Esophagus muscularis mucosa (tissue), 4 donors: ENCODE data around the gene HOXA9. TPM values are rescaled to one million over a fixed set of nuclear protein-coding genes. Genes with fewer than 3 reads are reported as not detected.

Source experiments
- DNase-seq: peaks from one replicate; pipeline ENCODE4 v3.0.0-alpha.2; 2017; ENCODE audit errors: extremely low spot score
- H3K27ac ChIP-seq, 4 donors: fragments of 200-600 bp; sonication (generic); replicated peaks in 1 of 4; 1 replicate in 3 of 4; 2 replicates in 1 of 4; pipeline ENCODE4 v1.5.1; 2016 to 2019; ENCODE audit warnings: mild to moderate bottlenecking in 1 of 4
- H3K27me3 ChIP-seq, 4 donors: fragments of 200-600 bp; sonication (generic); one replicate each; pipeline versions ENCODE4 v1.5.1 to v1.6.0; 2016 to 2019
- H3K36me3 ChIP-seq, 4 donors: fragments of 200-600 bp; sonication (generic); one replicate each; pipeline ENCODE4 v1.5.1; 2016 to 2019
- H3K4me1 ChIP-seq, 4 donors: fragments of 200-600 bp; sonication (generic); one replicate each; pipeline ENCODE4 v1.5.1; 2016 to 2019
- H3K4me3 ChIP-seq, 4 donors: fragments of 200-600 bp; sonication (generic); 1 replicate in 2 of 4; 2 replicates in 2 of 4; pipeline ENCODE4 v1.5.1; 2016 to 2019; ENCODE audit warnings: mild to moderate bottlenecking in 4 of 4, moderate library complexity in 1 of 4
- H3K9me3 ChIP-seq, 4 donors: fragments of 200-600 bp; sonication (generic); 1 replicate in 3 of 4; 2 replicates in 1 of 4; pipeline ENCODE4 v1.5.1; 2016 to 2019
- EP300 ChIP-seq: sonication (generic); formaldehyde crosslinking; IDR thresholded peaks from one replicate; pipeline ENCODE4 v1.6.1; 2017; ENCODE audit warnings: antibody characterized with exemption
- POLR2A ChIP-seq: fragments of 450-650 bp; IDR thresholded peaks from one replicate; pipeline ENCODE4 v1.6.1; 2017; ENCODE audit warnings: antibody characterized with exemption, moderate library complexity, mild to moderate bottlenecking, low read depth
- POLR2AphosphoS5 ChIP-seq, 2 donors: sonication (generic); formaldehyde crosslinking; IDR thresholded peaks; one replicate each; pipeline ENCODE4 v1.6.1; 2017; ENCODE audit warnings: antibody characterized with exemption in 2 of 2
- WGBS: methylation state at CpG from one replicate; pipeline ENCODE4 v1.1.5; 2018; 5-methylcytosine and 5-hydroxymethylcytosine counted together
- intact Hi-C: fragments of 100-400 bp; cut with DNase I; formaldehyde crosslinking; loops from one replicate; pipeline ENCODE4 v1.15.1; 2023
- total RNA-seq, 4 donors: library from RNA; depleted of rRNA; stranded (reverse); fragments of >200 nt; gene quantifications; one replicate each; pipeline versions ENCODE4 v1.1.0 to v1.2.1, GENCODE V29; 2016
- TF ChIP-seq, protein P1 (sequence below), 3 experiments: fragments of 200-600 bp in 2 of 3; fragments of 450-650 bp in 1 of 3; sonication (generic) in 2 of 3; IDR thresholded peaks; one replicate each; pipeline ENCODE4 v1.5.1; 2017 to 2019; ENCODE audit warnings: antibody characterized with exemption in 3 of 3, mild to moderate bottlenecking in 2 of 3, moderate library complexity in 1 of 3

HOXA9 gene
- total RNA-seq, 4 donors from 2014 or later: 0.50 TPM; not detected in 3

GRCh38 chr7:27170426-27171324, 5.3 kb upstream of the HOXA9 start:
- peak overlapping the region in 1 of 4 donors; percentile 12 for H3K4me3 ChIP-seq
- TF ChIP-seq, protein P1, sequence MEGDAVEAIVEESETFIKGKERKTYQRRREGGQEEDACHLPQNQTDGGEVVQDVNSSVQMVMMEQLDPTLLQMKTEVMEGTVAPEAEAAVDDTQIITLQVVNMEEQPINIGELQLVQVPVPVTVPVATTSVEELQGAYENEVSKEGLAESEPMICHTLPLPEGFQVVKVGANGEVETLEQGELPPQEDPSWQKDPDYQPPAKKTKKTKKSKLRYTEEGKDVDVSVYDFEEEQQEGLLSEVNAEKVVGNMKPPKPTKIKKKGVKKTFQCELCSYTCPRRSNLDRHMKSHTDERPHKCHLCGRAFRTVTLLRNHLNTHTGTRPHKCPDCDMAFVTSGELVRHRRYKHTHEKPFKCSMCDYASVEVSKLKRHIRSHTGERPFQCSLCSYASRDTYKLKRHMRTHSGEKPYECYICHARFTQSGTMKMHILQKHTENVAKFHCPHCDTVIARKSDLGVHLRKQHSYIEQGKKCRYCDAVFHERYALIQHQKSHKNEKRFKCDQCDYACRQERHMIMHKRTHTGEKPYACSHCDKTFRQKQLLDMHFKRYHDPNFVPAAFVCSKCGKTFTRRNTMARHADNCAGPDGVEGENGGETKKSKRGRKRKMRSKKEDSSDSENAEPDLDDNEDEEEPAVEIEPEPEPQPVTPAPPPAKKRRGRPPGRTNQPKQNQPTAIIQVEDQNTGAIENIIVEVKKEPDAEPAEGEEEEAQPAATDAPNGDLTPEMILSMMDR (IDR thresholded peaks at IDR 0.05): no peak
- TF ChIP-seq EP300: no peak
- TF ChIP-seq POLR2A: no peak
- TF ChIP-seq POLR2AphosphoS5 (IDR thresholded peaks at IDR 0.05): no peak
- H3K27ac ChIP-seq: no peak overlapping the region
- H3K27me3 ChIP-seq: peaks cover 44 to 100% (median 100%) of the 10 kb centered on the region in 4 donors
- H3K4me1 ChIP-seq: peaks cover 31 to 66% (median 55%) of the 10 kb centered on the region in 4 donors
- no peaks in the 10 kb centered on the region for H3K9me3 ChIP-seq
- WGBS: 27% methylated on average over 11 of the region's 11 CpGs
- no peaks in the 10 kb centered on the region for H3K36me3 ChIP-seq
- intact Hi-C loops: no loop called here
- no peak for DNase-seq

DNA sequence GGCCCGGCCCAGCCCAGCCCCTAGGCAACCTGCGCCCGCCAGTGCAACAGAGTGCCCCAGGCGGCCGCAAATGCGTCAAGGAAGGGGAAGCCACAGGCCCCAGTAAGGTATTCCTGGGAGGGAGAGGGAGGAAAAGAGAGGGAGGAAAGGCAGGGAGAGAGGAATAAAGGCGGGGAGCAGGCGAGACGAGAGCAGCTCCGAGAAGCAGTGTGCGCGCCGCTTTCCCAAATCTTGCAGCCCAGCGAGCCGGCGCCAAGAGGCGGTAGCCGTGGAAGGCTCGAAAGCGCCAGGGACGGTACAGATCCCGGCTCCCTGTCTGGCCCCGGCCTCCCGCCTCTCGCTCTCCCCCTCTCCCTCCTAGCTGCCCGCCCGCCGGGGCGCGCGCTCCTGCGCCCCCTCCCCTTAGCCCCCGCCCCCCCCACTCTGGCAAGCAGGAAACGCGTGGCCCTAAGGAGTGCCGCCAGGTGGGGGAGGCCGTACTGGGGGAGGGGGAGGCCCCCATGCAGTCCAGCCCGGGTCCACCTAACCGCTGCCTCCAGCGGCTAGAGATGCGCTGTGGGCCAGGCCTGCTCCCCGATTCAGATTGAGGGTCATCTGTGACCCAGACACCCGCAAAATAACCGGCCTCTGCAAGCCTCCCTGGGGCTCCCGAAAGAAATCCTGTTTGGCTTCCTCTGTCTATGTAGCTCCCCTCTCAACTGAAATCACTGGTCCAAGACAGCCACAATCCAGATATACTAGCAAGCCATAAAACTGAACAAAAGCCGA, 4.5 kb upstream of the HOXA9 start:
- H3K27me3 ChIP-seq: peaks cover 47 to 100% (median 100%) of the 10 kb centered on the region in 4 donors
- no peak for DNase-seq
- H3K27ac ChIP-seq: no peak overlapping the region
- intact Hi-C loops: no loop called here
- H3K9me3 ChIP-seq: no peaks in the 10 kb centered on the region
- 4% methylated on average over 28 of the region's 46 CpGs for WGBS
- peak overlapping the region in 1 of 4 donors; percentile 12 for H3K4me3 ChIP-seq
- H3K4me1 ChIP-seq: peaks cover 31 to 73% (median 64%) of the 10 kb centered on the region in 4 donors
- TF ChIP-seq EP300 (no peak), POLR2AphosphoS5 (IDR thresholded peaks at IDR 0.05) (no peak), POLR2A (no peak)
- H3K36me3 ChIP-seq: no peaks in the 10 kb centered on the region

GRCh38 chr7:27168265-27168947, 3.1 kb upstream of the HOXA9 start:
- peaks cover 21 to 69% (median 59%) of the 10 kb centered on the region in 4 donors for H3K4me1 ChIP-seq
- H3K27ac ChIP-seq: no peak overlapping the region
- DNase-seq: no peak

DNA sequence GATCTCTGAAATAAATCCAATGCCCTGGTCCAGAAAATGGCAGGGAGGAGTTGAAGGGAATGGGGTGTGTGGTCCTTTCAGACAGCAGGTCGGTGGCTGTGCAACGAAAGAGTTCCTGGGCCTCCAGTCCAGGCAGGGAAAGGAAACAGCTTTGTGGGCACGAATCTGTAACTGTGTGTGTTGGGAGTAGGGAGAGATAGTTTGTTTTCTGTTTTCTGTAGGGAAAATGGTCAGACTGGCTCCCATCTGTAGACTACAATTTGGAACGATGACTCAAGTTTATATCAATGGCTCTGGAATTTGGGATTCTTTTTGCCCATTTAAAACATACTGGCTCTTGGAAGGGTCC, 2.6 kb upstream of the HOXA9 start:
- TF ChIP-seq, protein P1 (IDR thresholded peaks at IDR 0.05): no peak
- TF ChIP-seq POLR2A: no peak
- no peak for TF ChIP-seq POLR2AphosphoS5 (IDR thresholded peaks at IDR 0.05)
- no peak for TF ChIP-seq EP300
- WGBS: 50% methylated on average over 4 of the region's 4 CpGs
- Histone ChIP-seq H3K27me3 (peaks cover 27 to 100% (median 98%) of the 10 kb centered on the region in 4 donors), H3K9me3 (no peaks in the 10 kb centered on the region), H3K27ac (no peak overlapping the region), H3K4me1 (peaks cover 16 to 64% (median 54%) of the 10 kb centered on the region in 4 donors), H3K4me3 (no peak overlapping the region), H3K36me3 (no peaks in the 10 kb centered on the region)
- DNase-seq: no peak
- intact Hi-C loops: no loop called here

More at GRCh38 chr7:27168265-27168947, 3.1 kb upstream of the HOXA9 start:
- intact Hi-C loops: no loop called here
- no peak overlapping the region for H3K4me3 ChIP-seq
- 48% methylated on average over 11 of the region's 25 CpGs for whole genome bisulfite sequencing
- no peaks in the 10 kb centered on the region for H3K9me3 ChIP-seq
- no peaks in the 10 kb centered on the region for H3K36me3 ChIP-seq
- TF ChIP-seq, protein P1 (IDR thresholded peaks at IDR 0.05): no peak
- TF ChIP-seq POLR2A (no peak), EP300 (no peak), POLR2AphosphoS5 (IDR thresholded peaks at IDR 0.05) (no peak)
- peaks cover 33 to 100% (median 100%) of the 10 kb centered on the region in 4 donors for H3K27me3 ChIP-seq
